NCI-H510A treated with DMSO at 0.1 percent for 48 hours (cell line): ENCODE data around the gene TRPV6.

Source experiments
- DNase-seq: peaks from one replicate; lab custom pipeline; 2025; lab: John Stamatoyannopoulos, UW

The TRPV6 gene

GRCh38 chr7:142853739-142854371 lies 31.7 kb downstream of the TRPV6 start:
- DNase-seq = peak; percentile 13

GRCh38 chr7:142851919-142852318 lies 33.6 kb downstream of the TRPV6 start:
- no peak for DNase-seq

GRCh38 chr7:142851269-142851668 lies 34.3 kb downstream of the TRPV6 start:
- no peak for DNase-seq

- no peak for DNase-seq
Measured at GRCh38 chr7:142847353-142847752, 38.2 kb downstream of the TRPV6 start.

- DNase-seq = no peak
Measured at GRCh38 chr7:142842251-142842766, 43.2 kb downstream of the TRPV6 start.

- no peak for DNase-seq
Measured at GRCh38 chr7:142838461-142839213, 46.9 kb downstream of the TRPV6 start.

GRCh38 chr7:142836426-142836825 lies 49.1 kb downstream of the TRPV6 start:
- no peak for DNase-seq

- no peak for DNase-seq
Measured at GRCh38 chr7:142835487-142835886, 50.1 kb downstream of the TRPV6 start.

- DNase-seq = no peak
Measured at GRCh38 chr7:142833174-142834048, 52.1 kb downstream of the TRPV6 start.

- no peak for DNase-seq
Measured at GRCh38 chr7:142832417-142832816, 53.1 kb downstream of the TRPV6 start.

- DNase-seq = no peak
Measured at GRCh38 chr7:142827951-142828500, 57.5 kb downstream of the TRPV6 start.

GRCh38 chr7:142822714-142823113 lies 62.8 kb downstream of the TRPV6 start:
- no peak for DNase-seq
